GM12878 (cell line): ENCODE measurements around the gene HCN1. TPM values are rescaled to one million over a fixed set of nuclear protein-coding genes. Genes with fewer than 3 reads are reported as not detected.

ENCODE experiments used
- ATAC-seq: fragments of 200-7000 bp; cut with Tn5 transposase; 3 replicates; pipeline ENCODE4 v1.9.1; 2020; ENCODE audit warnings: mild to moderate bottlenecking, moderate library complexity
- BruUV-seq: library from RNA; stranded (reverse); fragments of 400-500 nt; replicated peaks from 2 replicates; lab custom pipeline; 2021; lab: Mats Ljungman, UMichigan
- CTCF ChIA-PET: fragments of 300-600 bp; sonication (Branson Sonifier 250); formaldehyde crosslinking; extraction: SDS; loops from one replicate; lab custom pipeline; 2021; ENCODE audit warnings: inconsistent platforms; lab: Yijun Ruan, JAX
- POLR2A ChIA-PET: fragments of 350-600 bp; formaldehyde crosslinking; extraction: SDS; loops from one replicate; lab custom pipeline; 2021; ENCODE audit warnings: inconsistent platforms; lab: Charles Lee
- RAD21 ChIA-PET: fragments of 300-600 bp; sonication (Branson Sonifier 250); formaldehyde crosslinking; loops from one replicate; lab custom pipeline; 2023; ENCODE audit warnings: antibody characterized with exemption; ENCODE audit not compliant: unreplicated experiment; lab: Charles Lee
- SMC1A ChIA-PET: fragments of 300-600 bp; sonication (Branson Sonifier 250); formaldehyde crosslinking; loops from one replicate; lab custom pipeline; 2023; ENCODE audit not compliant: unreplicated experiment, uncharacterized antibody; lab: Charles Lee
- DNase-seq: peaks from one replicate; pipeline ENCODE4 v3.0.0-alpha.2; 2011; ENCODE audit warnings: low read depth, low spot score
- FAIRE-seq: peaks from 3 replicates; lab custom pipeline; 2011; peaks lifted over from hg19 to GRCh38; lab: Jason Lieb, UNC
- H2AFZ ChIP-seq: 2 replicates; pipeline ENCODE4 v1.6.0; 2011; ENCODE audit warnings: low read depth, low read length, control low read depth; ENCODE audit not compliant: control insufficient read depth
- H3K27ac ChIP-seq: 2 replicates; pipeline ENCODE4 v1.5.1; 2011; ENCODE audit warnings: control low read depth; ENCODE audit not compliant: control insufficient read depth, insufficient read depth
- H3K27me3 ChIP-seq, 2 experiments: replicated peaks in 1 of 2; 2 replicates each; pipeline versions ENCODE4 v1.6.0 to v1.6.1; 2011; ENCODE audit warnings: low read length in 1 of 2; ENCODE audit not compliant: control insufficient read depth in 2 of 2, insufficient read depth in 2 of 2
- H3K36me3 ChIP-seq, 2 experiments: 2 replicates each; pipeline ENCODE4 v1.5.1; 2011; ENCODE audit warnings: low read length in 1 of 2; ENCODE audit not compliant: control insufficient read depth in 2 of 2, insufficient read depth in 2 of 2
- H3K4me1 ChIP-seq: 2 replicates; pipeline ENCODE4 v1.6.1; 2011; ENCODE audit warnings: mild to moderate bottlenecking, low read length, moderate library complexity, mixed read lengths; ENCODE audit not compliant: control insufficient read depth, insufficient read depth
- H3K4me2 ChIP-seq: 2 replicates; pipeline ENCODE4 v1.6.0; 2011; ENCODE audit warnings: control low read depth; ENCODE audit not compliant: control insufficient read depth, insufficient read depth
- H3K4me3 ChIP-seq: fragments of 200-600 bp; sonication (generic); 2 replicates; pipeline ENCODE4 v1.5.1; 2016
- H3K79me2 ChIP-seq: 2 replicates; pipeline ENCODE4 v1.6.0; 2011; ENCODE audit warnings: low read length; ENCODE audit not compliant: control insufficient read depth, insufficient read depth
- H3K9ac ChIP-seq: 2 replicates; pipeline ENCODE4 v1.8.0; 2011; ENCODE audit warnings: low read length, control low read depth, mixed read lengths; ENCODE audit not compliant: control insufficient read depth, insufficient read depth
- H3K9me3 ChIP-seq: replicated peaks from 3 replicates; pipeline ENCODE4 v1.5.1; 2011; ENCODE audit warnings: mild to moderate bottlenecking, low read length; ENCODE audit not compliant: control insufficient read depth, insufficient read depth
- H4K20me1 ChIP-seq: 2 replicates; pipeline ENCODE4 v1.6.0; 2011; ENCODE audit not compliant: control insufficient read depth, insufficient read depth
- ATF3 ChIP-seq: IDR thresholded peaks from 2 replicates; pipeline ENCODE4 v1.6.1; 2011; ENCODE audit warnings: low read depth, mild to moderate bottlenecking, low read length, moderate library complexity, borderline replicate concordance; ENCODE audit errors: extremely low read depth
- BHLHE40 ChIP-seq, 2 experiments: fragments of 450-650 bp in 1 of 2; IDR thresholded peaks; 2 replicates each; pipeline ENCODE4 v1.6.1; 2011 to 2017; ENCODE audit warnings: low read depth in 2 of 2, borderline replicate concordance in 1 of 2, improper control_type of control experiment in 1 of 2, low read length in 1 of 2, mild to moderate bottlenecking in 1 of 2
- BMI1 ChIP-seq: fragments of 450-650 bp; IDR thresholded peaks from 2 replicates; pipeline ENCODE4 v1.6.1; 2016; ENCODE audit warnings: mild to moderate bottlenecking, moderate library complexity, borderline replicate concordance
- CBX5 ChIP-seq: sonication (generic); IDR thresholded peaks from 2 replicates; pipeline ENCODE4 v1.6.1; 2016; ENCODE audit warnings: low read depth, moderate library complexity, mild to moderate bottlenecking, inconsistent platforms
- CHD1 ChIP-seq: IDR thresholded peaks from 2 replicates; pipeline ENCODE4 v1.6.1; 2012; ENCODE audit warnings: low read depth, low read length, improper control_type of control experiment
- HCFC1 ChIP-seq: fragments of 150-350 bp; IDR thresholded peaks from 2 replicates; pipeline ENCODE4 v1.6.1; 2014; ENCODE audit warnings: low read length
- IKZF2 ChIP-seq, 2 experiments: fragments of 450-650 bp; IDR thresholded peaks; 2 replicates each; pipeline ENCODE4 v1.6.1; 2017; ENCODE audit warnings: mild to moderate bottlenecking in 2 of 2, moderate library complexity in 2 of 2
- KDM1A ChIP-seq: fragments of 200-600 bp; sonication (generic); IDR thresholded peaks from 2 replicates; pipeline ENCODE4 v1.6.1; 2016; ENCODE audit warnings: borderline replicate concordance
- NBN ChIP-seq: fragments of 450-650 bp; IDR thresholded peaks from 2 replicates; pipeline ENCODE4 v1.6.1; 2016
- NKRF ChIP-seq: fragments of 450-650 bp; conservative IDR thresholded peaks from 2 replicates; pipeline ENCODE4 v1.6.1; 2017; ENCODE audit warnings: mild to moderate bottlenecking, moderate library complexity
- NR2C2 ChIP-seq: IDR thresholded peaks from 2 replicates; pipeline ENCODE4 v1.6.1; 2011; ENCODE audit warnings: borderline replicate concordance, low read depth; ENCODE audit not compliant: control insufficient read depth, insufficient read length
- RB1 ChIP-seq: fragments of 450-650 bp; formaldehyde crosslinking; IDR thresholded peaks from 2 replicates; pipeline ENCODE4 v1.6.1; 2017; ENCODE audit warnings: mild to moderate bottlenecking, borderline replicate concordance
- SUPT20H ChIP-seq: IDR thresholded peaks from 2 replicates; pipeline ENCODE4 v1.6.1; 2011; ENCODE audit warnings: low read depth, mild to moderate bottlenecking, low read length, moderate library complexity, borderline replicate concordance; ENCODE audit not compliant: control insufficient read depth
- ZZZ3 ChIP-seq: IDR thresholded peaks from 2 replicates; pipeline ENCODE4 v1.6.1; 2011; ENCODE audit warnings: low read depth; ENCODE audit not compliant: control insufficient read depth, insufficient read length
- WGBS: methylation state at CpG from one replicate; pipeline ENCODE4 v1.1.6; 2016; ENCODE audit warnings: low lambda C conversion rate; ENCODE audit not compliant: insufficient replicate concordance, insufficient coverage; ENCODE audit errors: missing lambda C conversion rate; 5-methylcytosine and 5-hydroxymethylcytosine counted together
- in situ Hi-C: fragments of 300-500 bp; cut with MboI; formaldehyde crosslinking; loops from 9 replicates; pipeline ENCODE4 v1.14.3; 2018; ENCODE audit warnings: mixed read lengths
- intact Hi-C: fragments of 100-400 bp; cut with micrococcal nuclease; formaldehyde crosslinking; loops from one replicate; pipeline ENCODE4 v1.14.2; 2022; ENCODE audit not compliant: unreplicated experiment
- polyA plus RNA-seq, 11 experiments: library from polyadenylated mRNA; depleted of rRNA in 4 of 11; unstranded in 6 of 11; stranded (reverse) in 5 of 11; fragments of >200 nt; fragmentation: Nextera tagmentation in 4 of 11; fragmentation: Illumina TruSeq in 1 of 11; extraction: Ambion mirVana in 4 of 11; extraction: Trizol in 1 of 11; gene quantifications; 1 replicate in 1 of 11; 2 replicates in 10 of 11; pipeline versions ENCODE4 v1.2.1 to v1.2.3, GENCODE V29; 2011 to 2016; ENCODE audit warnings: inconsistent platforms in 2 of 11, missing spikeins in 2 of 11, low read depth in 1 of 11
- total RNA-seq, 4 experiments: library from RNA; depleted of rRNA in 3 of 4; stranded (reverse); fragments of >200 nt in 3 of 4; fragmentation: Illumina TruSeq in 1 of 4; extraction: Trizol in 1 of 4; gene quantifications; 2 replicates each; pipeline versions ENCODE4 v1.2.1 to v1.2.3, GENCODE V29; 2013 to 2021
- TF ChIP-seq, protein P1 (sequence below): IDR thresholded peaks from 2 replicates; pipeline ENCODE4 v1.6.1; 2011; ENCODE audit warnings: low read depth, low read length, improper control_type of control experiment, borderline replicate concordance

The HCN1 gene
- total and polyA plus RNA-seq, 10 of the 15 experiments (the other 5 are each of a cell fraction or from before 2014, with no cell fraction given): not detected

GRCh38 chr5:45410304-45410995, 285.7 kb downstream of the HCN1 start:
- in situ Hi-C loops: no loop called here
- BruUV-seq: no TSS peak
- H3K4me2 ChIP-seq: no peak overlapping the region
- ChIA-PET POLR2A (no interaction called here), RAD21 (no interaction called here), CTCF (interaction anchor here (1.4 kb wide), 1 partner anchor 9 kb away, joined by 3 read pairs; no protein-coding TSS in a partner anchor), SMC1A (no interaction called here)
- intact Hi-C loops: no loop called here
- H2AFZ ChIP-seq: no peak overlapping the region
- no peak for FAIRE-seq
- no peaks in the 10 kb centered on the region for H3K4me1 ChIP-seq
- H3K79me2 ChIP-seq: no peaks in the 10 kb centered on the region
- H3K36me3 ChIP-seq: no peaks in the 10 kb centered on the region
- H3K4me3 ChIP-seq: no peak overlapping the region
- no peaks in the 10 kb centered on the region for H3K9me3 ChIP-seq
- H3K27ac ChIP-seq: no peak overlapping the region
- TF ChIP-seq SUPT20H (no peak), CBX5 (no peak), NBN (no peak), HCFC1 (no peak), IKZF2 (IDR thresholded peaks at IDR 0.05) (no peak), KDM1A (no peak)
- TF ChIP-seq, protein P1, sequence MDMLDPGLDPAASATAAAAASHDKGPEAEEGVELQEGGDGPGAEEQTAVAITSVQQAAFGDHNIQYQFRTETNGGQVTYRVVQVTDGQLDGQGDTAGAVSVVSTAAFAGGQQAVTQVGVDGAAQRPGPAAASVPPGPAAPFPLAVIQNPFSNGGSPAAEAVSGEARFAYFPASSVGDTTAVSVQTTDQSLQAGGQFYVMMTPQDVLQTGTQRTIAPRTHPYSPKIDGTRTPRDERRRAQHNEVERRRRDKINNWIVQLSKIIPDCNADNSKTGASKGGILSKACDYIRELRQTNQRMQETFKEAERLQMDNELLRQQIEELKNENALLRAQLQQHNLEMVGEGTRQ: no peak
- no peaks in the 10 kb centered on the region for H4K20me1 ChIP-seq
- no peak for DNase-seq
- H3K9ac ChIP-seq: no peak overlapping the region
- ATAC-seq: no peak
- H3K27me3 ChIP-seq: no peaks in the 10 kb centered on the region
- WGBS: 10% methylated on average over 3 of the region's 3 CpGs

GRCh38 chr5:45408067-45408466, 288.1 kb downstream of the HCN1 start:
- Histone ChIP-seq H3K4me3 (no peak overlapping the region), H3K9me3 (no peaks in the 10 kb centered on the region), H3K79me2 (no peaks in the 10 kb centered on the region), H3K27ac (no peak overlapping the region), H2AFZ (no peak overlapping the region), H3K4me2 (no peak overlapping the region), H4K20me1 (no peaks in the 10 kb centered on the region), H3K36me3 (no peaks in the 10 kb centered on the region), H3K27me3 (no peaks in the 10 kb centered on the region), H3K9ac (no peak overlapping the region), H3K4me1 (no peaks in the 10 kb centered on the region)
- intact Hi-C loops (no loop called here), in situ Hi-C loops (no loop called here)
- ChIA-PET POLR2A (no interaction called here), RAD21 (no interaction called here), CTCF (no interaction called here), SMC1A (no interaction called here)
- WGBS: 23% methylated on average over 2 of the region's 2 CpGs
- FAIRE-seq (no peak), DNase-seq (no peak), ATAC-seq (no peak)
- no TSS peak for BruUV-seq
- TF ChIP-seq NR2C2 (no peak), BMI1 (no peak), CHD1 (no peak), NKRF (no peak), ATF3 (no peak), RB1 (no peak), BHLHE40 (IDR thresholded peaks at IDR 0.05; ENCODE audit: borderline replicate concordance in 1 of 2, low read depth in 2 of 2, low read length in 1 of 2) (no peak), ZZZ3 (no peak)
